ENCODE data around the gene SPX. TPM values are rescaled to one million over a fixed set of nuclear protein-coding genes. Genes with fewer than 3 reads are reported as not detected.

SPX gene, protein sequence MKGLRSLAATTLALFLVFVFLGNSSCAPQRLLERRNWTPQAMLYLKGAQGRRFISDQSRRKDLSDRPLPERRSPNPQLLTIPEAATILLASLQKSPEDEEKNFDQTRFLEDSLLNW
- 10 to 100 TPM in 2 of 4 donors, 1 to 10 TPM in 2; 3.6 to 51.7 (median 10.7) TPM for total RNA-seq

DNA sequence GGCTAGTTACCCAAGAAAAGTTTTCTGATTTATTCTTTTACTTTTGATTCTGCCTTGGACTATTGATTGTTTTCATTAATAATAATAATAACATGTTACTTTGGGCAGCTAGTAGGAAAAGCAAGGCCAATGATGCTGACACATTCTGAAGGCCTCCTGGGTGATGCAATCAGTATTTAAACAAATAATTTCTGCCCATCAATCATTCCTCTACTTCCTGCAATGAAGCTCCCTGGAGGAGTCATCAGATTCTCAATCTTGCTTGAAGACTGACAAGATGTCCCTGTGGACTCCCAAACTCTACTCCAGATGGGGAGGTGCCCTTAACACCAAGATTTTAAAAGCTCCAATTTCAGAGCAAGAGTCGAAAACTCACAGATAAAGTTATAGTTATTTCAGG, at the start of gene SPX:
Gene SPX (plus strand): TSS at position 244 of the 400 bp plus-strand sequence. CDS start 177 bp downstream, outside the sequence.
- TF ChIP-seq, protein P1, sequence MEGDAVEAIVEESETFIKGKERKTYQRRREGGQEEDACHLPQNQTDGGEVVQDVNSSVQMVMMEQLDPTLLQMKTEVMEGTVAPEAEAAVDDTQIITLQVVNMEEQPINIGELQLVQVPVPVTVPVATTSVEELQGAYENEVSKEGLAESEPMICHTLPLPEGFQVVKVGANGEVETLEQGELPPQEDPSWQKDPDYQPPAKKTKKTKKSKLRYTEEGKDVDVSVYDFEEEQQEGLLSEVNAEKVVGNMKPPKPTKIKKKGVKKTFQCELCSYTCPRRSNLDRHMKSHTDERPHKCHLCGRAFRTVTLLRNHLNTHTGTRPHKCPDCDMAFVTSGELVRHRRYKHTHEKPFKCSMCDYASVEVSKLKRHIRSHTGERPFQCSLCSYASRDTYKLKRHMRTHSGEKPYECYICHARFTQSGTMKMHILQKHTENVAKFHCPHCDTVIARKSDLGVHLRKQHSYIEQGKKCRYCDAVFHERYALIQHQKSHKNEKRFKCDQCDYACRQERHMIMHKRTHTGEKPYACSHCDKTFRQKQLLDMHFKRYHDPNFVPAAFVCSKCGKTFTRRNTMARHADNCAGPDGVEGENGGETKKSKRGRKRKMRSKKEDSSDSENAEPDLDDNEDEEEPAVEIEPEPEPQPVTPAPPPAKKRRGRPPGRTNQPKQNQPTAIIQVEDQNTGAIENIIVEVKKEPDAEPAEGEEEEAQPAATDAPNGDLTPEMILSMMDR (IDR thresholded peaks at IDR 0.05; ENCODE audit: low read depth) = no peak

DNA sequence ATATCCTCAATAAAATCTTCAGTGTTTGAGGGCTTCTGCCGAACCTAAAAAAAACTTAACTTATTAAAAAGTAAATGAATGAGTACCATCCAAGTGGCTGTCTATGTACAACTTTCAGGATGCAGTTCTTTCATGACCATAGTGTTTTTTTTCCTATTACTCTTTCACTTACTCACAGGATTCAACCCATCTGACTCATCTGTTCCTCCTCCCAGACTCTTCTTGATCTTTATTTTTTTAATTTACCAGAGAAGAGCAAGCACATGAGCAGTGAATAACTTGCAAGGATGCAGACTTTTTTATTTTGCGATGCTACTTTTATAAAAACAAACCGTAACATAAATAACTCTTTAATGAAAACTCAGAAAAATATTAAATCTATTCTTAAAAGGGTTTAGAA, 49.1 kb upstream of the SPX start:
- TF ChIP-seq, protein P1 (IDR thresholded peaks at IDR 0.05; ENCODE audit: low read depth) = no peak

DNA sequence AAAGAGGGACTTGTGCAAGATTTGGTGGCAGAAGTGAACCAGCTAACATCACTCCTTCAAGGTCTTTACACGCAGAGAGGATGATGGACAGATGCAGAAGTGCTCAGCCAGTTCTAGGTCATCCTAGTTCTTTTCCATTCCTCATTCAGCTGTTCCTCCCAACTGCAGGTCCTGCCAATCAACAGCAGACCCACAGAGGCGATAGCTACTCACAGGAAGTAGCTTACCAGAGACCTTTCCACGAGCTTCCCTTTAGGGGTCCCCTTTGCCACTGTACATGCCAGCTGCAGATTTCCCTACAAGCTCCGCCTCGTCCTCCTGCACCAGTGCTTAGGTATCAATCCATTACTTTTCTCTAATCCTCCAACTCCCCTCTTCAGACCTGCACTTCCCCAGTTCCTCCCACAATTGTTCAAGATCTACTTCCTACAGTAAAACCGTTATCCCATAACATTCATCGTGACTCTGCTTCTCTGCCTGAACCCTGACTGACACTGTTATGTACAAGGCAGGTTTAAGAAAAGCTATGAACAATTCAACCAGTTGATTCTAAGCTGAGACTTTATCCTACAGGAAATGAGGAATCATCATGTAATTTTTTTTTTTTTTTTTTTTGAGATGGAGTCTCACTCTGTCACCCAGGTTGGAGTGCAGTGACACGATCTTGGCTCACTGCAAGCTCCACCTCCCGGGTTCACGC, 47.2 kb upstream of the SPX start:
- TF ChIP-seq, protein P1 (IDR thresholded peaks at IDR 0.05; ENCODE audit: low read depth) = no peak

DNA sequence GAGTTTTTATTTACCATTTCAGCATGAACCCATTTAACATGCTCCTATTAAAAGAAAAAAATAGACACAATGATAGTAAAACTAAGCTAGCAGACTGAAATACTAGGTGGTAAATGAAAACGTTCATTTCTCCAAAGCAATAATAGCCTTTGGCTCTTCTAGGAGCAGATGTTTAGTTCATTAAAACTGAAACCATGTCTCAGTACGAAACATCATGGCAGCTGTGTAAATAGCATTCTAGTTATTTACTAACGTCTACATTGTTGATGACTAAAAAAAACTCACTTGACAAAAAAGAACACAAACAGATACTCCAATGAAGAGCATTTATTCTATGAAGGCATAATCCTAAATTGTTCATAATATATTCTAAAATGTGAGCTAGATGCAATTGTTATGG, 42.6 kb upstream of the SPX start:
- TF ChIP-seq, protein P1 (IDR thresholded peaks at IDR 0.05; ENCODE audit: low read depth) = no peak

DNA sequence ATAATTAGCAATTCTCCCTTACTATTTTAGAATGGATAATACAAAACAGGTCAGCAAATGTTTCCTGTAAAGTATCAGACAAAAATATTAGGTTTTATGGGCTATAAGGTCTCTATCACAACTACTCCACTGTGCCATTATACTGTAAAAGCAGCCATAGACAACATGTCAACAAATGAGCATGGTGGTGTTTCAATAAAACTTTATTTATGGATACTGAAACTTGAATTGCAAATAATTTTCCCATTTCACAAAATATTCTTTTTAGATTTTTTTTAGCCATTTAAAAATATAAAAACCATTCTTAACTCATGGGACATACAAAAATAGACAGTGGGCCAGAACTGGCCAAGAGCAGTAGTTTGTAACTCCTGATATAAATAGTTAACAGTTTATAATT, 40.1 kb upstream of the SPX start:
- TF ChIP-seq, protein P1 (IDR thresholded peaks at IDR 0.05; ENCODE audit: low read depth) = no peak

DNA sequence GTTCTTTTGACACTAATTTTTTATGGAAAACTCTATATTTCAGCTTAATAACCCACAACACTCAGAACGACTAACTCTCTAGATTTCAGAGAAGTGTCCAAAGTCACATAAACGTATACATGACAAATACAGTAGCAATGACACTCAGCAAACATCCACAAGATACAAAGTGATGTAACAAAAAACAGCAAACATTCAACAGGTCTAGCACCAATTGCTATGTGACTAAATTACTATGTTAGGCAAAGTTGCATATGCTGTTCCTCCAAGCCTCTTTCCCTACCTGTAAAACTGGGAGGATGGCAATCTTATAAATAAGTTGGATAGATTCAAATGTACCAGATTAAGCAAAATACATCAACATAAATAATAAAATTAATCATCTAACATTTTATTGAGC, 26.3 kb upstream of the SPX start:
- TF ChIP-seq, protein P1 (IDR thresholded peaks at IDR 0.05; ENCODE audit: low read depth) = no peak

DNA sequence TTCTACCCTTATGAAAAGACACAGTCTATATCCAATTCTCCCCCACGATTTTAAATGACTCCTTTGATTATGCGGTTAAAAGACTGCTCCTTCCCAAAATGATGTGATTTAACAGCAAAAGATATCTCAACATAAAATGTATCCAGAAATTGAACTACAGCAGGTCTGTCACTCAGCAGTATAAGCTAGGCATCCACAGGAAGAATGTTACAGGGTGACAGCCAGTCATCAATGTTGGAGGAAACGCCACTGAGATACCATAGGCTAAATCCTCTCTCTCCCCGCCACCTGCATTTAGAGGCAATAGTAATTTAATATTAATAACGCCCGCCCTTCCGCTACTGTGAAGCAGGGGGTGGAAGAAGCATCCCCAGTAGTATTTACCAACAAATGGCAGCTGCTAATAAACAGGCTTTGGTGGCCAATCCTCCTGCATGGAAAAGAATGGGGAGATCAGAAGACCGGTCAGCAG, 25.3 kb upstream of the SPX start:
- TF ChIP-seq, protein P1 (IDR thresholded peaks at IDR 0.05; ENCODE audit: low read depth) = no peak
